AG04449 (cell line): Measurements from ENCODE around the gene ZNF441.

Experiments
- CTCF ChIA-PET: fragments of 350-600 bp; formaldehyde crosslinking; extraction: SDS; loops from one replicate; lab custom pipeline; 2021; ENCODE audit warnings: antibody characterized with exemption; lab: Yijun Ruan, JAX
- POLR2A ChIA-PET: fragments of 400-600, 350-600 bp; formaldehyde crosslinking; extraction: SDS; loops from one replicate; lab custom pipeline; 2020; ENCODE audit warnings: antibody characterized with exemption, inconsistent platforms; lab: Yijun Ruan, JAX
- DNase-seq: peaks from one replicate; pipeline ENCODE4 v3.0.0-alpha.2; 2010; ENCODE audit warnings: low read depth, low spot score
- H3K4me3 ChIP-seq: 2 replicates; pipeline ENCODE4 v1.5.1; 2011; ENCODE audit warnings: low read depth, mild to moderate bottlenecking, control low read depth, low read length
- CTCF ChIP-seq: IDR thresholded peaks from one replicate; pipeline ENCODE4 v1.5.1; 2011; ENCODE audit warnings: mild to moderate bottlenecking, moderate library complexity, low read length, control low read depth, inconsistent platforms; ENCODE audit not compliant: insufficient read depth; ENCODE audit errors: missing control alignments

ZNF441 gene

GRCh38 chr19:11737964-11738745 is 28.6 kb upstream of the ZNF441 start:
- H3K4me3 ChIP-seq, result peak overlapping the region; percentile 75
- DNase-seq, result no peak
- ChIA-PET POLR2A (no interaction called here), CTCF (interaction anchor here (1.6 to 3.7 kb wide), 3 partner anchors 38 to 59 kb away, joined by 4 to 14 read pairs (median 10); partner anchors contain the start of gene ZNF491)
- TF ChIP-seq CTCF, result peak; percentile 4

GRCh38 chr19:11738746-11739620 is 27.8 kb upstream of the ZNF441 start, which contains the start of gene ZNF823:
ZNF823 (minus strand) TSS chr19:11738946; CDS start chr19:11738819, 127 bp downstream.
- H3K4me3 ChIP-seq, result peak within 1 kb of the TSS; percentile 75
- POLR2A ChIA-PET, result no interaction called here
- TF ChIP-seq CTCF, result no peak
- CTCF ChIA-PET, result interaction anchor here (1.2 to 3.7 kb wide), 4 partner anchors 39 to 148 kb away, joined by 3 to 14 read pairs (median 7); partner anchors contain the start of genes ZNF491 and ZNF69
- DNase-seq, result peak; percentile 79

GRCh38 chr19:11745869-11746268 is 20.9 kb upstream of the ZNF441 start:
- no peak for DNase-seq
- no peak for TF ChIP-seq CTCF
- no peak overlapping the region for H3K4me3 ChIP-seq
- ChIA-PET POLR2A (no interaction called here), CTCF (no interaction called here)

- no peak overlapping the region for H3K4me3 ChIP-seq
- ChIA-PET CTCF (no interaction called here), POLR2A (interaction anchor here (0.6 kb wide), 1 partner anchor 13 kb away, joined by 3 read pairs; no protein-coding TSS in a partner anchor)
- DNase-seq, result no peak
- TF ChIP-seq CTCF, result no peak
Observed at GRCh38 chr19:11747277-11747676, 19.5 kb upstream of the ZNF441 start.

GRCh38 chr19:11749751-11750150 is 17.0 kb upstream of the ZNF441 start:
- POLR2A ChIA-PET, result interaction anchor here (0.7 kb wide), 1 partner anchor 61 kb away, joined by 6 read pairs; no protein-coding TSS in a partner anchor
- CTCF ChIA-PET, result no interaction called here
- no peak for TF ChIP-seq CTCF
- no peak for DNase-seq
- no peak overlapping the region for H3K4me3 ChIP-seq

GRCh38 chr19:11752244-11752736 is 14.5 kb upstream of the ZNF441 start:
- ChIA-PET CTCF (no interaction called here), POLR2A (no interaction called here)
- no peak for TF ChIP-seq CTCF
- DNase-seq, result no peak
- H3K4me3 ChIP-seq, result no peak overlapping the region
